GM23248 (cell line): ENCODE data around the gene BBLN. TPM values are rescaled to one million over a fixed set of nuclear protein-coding genes. Genes with fewer than 3 reads are reported as not detected.
A peak's percentile ranks its signal among the peaks of the same experiment; 100 is the strongest.

Experiments used
- DNase-seq: peaks from one replicate; pipeline ENCODE4 v3.0.0-alpha.2; 2015
- H2AFZ ChIP-seq: fragments of 200-600 bp; sonication (generic); 2 replicates; pipeline ENCODE4 v1.6.1; 2016; ENCODE audit warnings: antibody characterized with exemption
- H3F3A ChIP-seq: fragments of 200-600 bp; sonication (generic); 2 replicates; pipeline ENCODE4 v1.6.1; 2016; ENCODE audit warnings: mild to moderate bottlenecking, antibody characterized with exemption, mixed run types; ENCODE audit not compliant: insufficient read depth
- H3K27ac ChIP-seq: fragments of 200-600 bp; sonication (generic); 2 replicates; pipeline ENCODE4 v1.5.1; 2016; ENCODE audit warnings: mild to moderate bottlenecking
- H3K27me3 ChIP-seq: fragments of 200-600 bp; sonication (generic); replicated peaks from 2 replicates; pipeline ENCODE4 v1.6.1; 2016; ENCODE audit warnings: mild to moderate bottlenecking; ENCODE audit not compliant: insufficient read depth
- H3K36me3 ChIP-seq: fragments of 200-600 bp; sonication (generic); 2 replicates; pipeline ENCODE4 v1.6.1; 2016; ENCODE audit warnings: low read depth, mild to moderate bottlenecking
- H3K4me1 ChIP-seq: fragments of 200-600 bp; sonication (generic); 2 replicates; pipeline ENCODE4 v1.6.1; 2016; ENCODE audit warnings: mild to moderate bottlenecking; ENCODE audit not compliant: insufficient read depth
- H3K4me2 ChIP-seq: fragments of 200-600 bp; sonication (generic); one replicate; pipeline ENCODE4 v1.6.1; 2016; ENCODE audit warnings: mild to moderate bottlenecking; ENCODE audit not compliant: unreplicated experiment
- H3K4me3 ChIP-seq: fragments of 200-600 bp; sonication (generic); 2 replicates; pipeline ENCODE4 v1.5.1; 2016; ENCODE audit warnings: mild to moderate bottlenecking
- H3K79me2 ChIP-seq: fragments of 200-600 bp; sonication (generic); 2 replicates; pipeline ENCODE4 v1.6.1; 2016; ENCODE audit warnings: mild to moderate bottlenecking; ENCODE audit not compliant: insufficient read depth
- H3K9ac ChIP-seq: fragments of 200-600 bp; sonication (generic); 2 replicates; pipeline ENCODE4 v1.6.1; 2016; ENCODE audit warnings: mild to moderate bottlenecking
- H3K9me2 ChIP-seq: fragments of 200-600 bp; sonication (generic); 2 replicates; pipeline ENCODE4 v1.6.1; 2016; ENCODE audit warnings: mixed run types, mild to moderate bottlenecking, moderate library complexity; ENCODE audit not compliant: insufficient read depth
- H3K9me3 ChIP-seq: fragments of 200-600 bp; sonication (generic); one replicate; pipeline ENCODE4 v1.6.1; 2017; ENCODE audit warnings: low read depth
- H4K20me1 ChIP-seq: fragments of 200-600 bp; sonication (generic); 2 replicates; pipeline ENCODE4 v1.6.0; 2016; ENCODE audit not compliant: insufficient read depth
- EZH2 ChIP-seq: fragments of 200-600 bp; sonication (generic); IDR thresholded peaks from 2 replicates; pipeline ENCODE4 v1.6.1; 2018; ENCODE audit warnings: antibody characterized with exemption, mild to moderate bottlenecking; ENCODE audit not compliant: insufficient read depth, poor library complexity, severe bottlenecking
- EZH2phosphoT487 ChIP-seq: fragments of 200-600 bp; sonication (generic); IDR thresholded peaks from 2 replicates; pipeline ENCODE4 v1.6.1; 2018; ENCODE audit warnings: antibody characterized with exemption, moderate library complexity, mild to moderate bottlenecking, low read depth; ENCODE audit not compliant: insufficient read depth
- WGBS, 2 experiments: methylation state at CpG; one replicate each; pipeline ENCODE4 v1.1.6; 2015 to 2017; ENCODE audit warnings: low lambda C conversion rate in 2 of 2, low coverage in 1 of 2; ENCODE audit errors: missing lambda C conversion rate in 2 of 2; 5-methylcytosine and 5-hydroxymethylcytosine counted together
- in situ Hi-C: fragments of 300-500 bp; cut with MboI; formaldehyde crosslinking; loops from 2 replicates; pipeline ENCODE4 v1.15.0; 2020
- polyA plus RNA-seq: library from polyadenylated mRNA; unstranded; fragments of >200 nt; fragmentation: Nextera tagmentation; extraction: Ambion mirVana; gene quantifications from 2 replicates; pipeline ENCODE4 v1.2.1, GENCODE V29; 2016
- total RNA-seq: library from RNA; depleted of rRNA; stranded (reverse); fragments of >200 nt; shearing (Covaris generic); gene quantifications from 2 replicates; pipeline ENCODE4 v1.2.3, GENCODE V29; 2014

Gene BBLN
- total and polyA plus RNA-seq, 2 experiments from 2014 or later = 137 to 315 TPM

DNA sequence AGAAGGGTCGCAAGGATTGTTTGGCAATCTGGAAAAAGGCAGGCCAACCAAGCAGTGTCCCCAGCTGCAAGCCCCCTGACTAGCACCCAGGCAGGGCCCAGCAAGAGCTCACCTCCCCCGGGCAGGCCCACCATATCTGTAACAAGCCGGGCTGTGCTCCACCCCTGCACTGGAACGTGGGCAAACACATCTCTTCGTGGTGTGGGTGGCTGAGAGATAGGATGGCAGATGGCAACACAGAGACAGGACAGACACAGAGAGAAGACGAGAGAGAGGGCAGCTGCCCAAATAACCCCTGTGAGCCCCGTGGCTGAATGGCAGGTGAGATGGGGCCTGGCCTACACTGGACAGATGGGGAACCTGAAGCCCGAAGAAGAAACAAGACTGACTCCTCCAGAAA lies 9.4 kb downstream of the BBLN start:
- no peak overlapping the region for H3K4me2 ChIP-seq
- no peaks in the 10 kb centered on the region for H3K9me2 ChIP-seq
- no peak for DNase-seq
- H3F3A ChIP-seq = 0 out of 2 replicates have a peak, but pooled peaks cover 8% of the 10 kb centered on the region
- no peaks in the 10 kb centered on the region for H4K20me1 ChIP-seq
- no peaks in the 10 kb centered on the region for H3K27me3 ChIP-seq
- no peaks in the 10 kb centered on the region for H3K9me3 ChIP-seq
- H3K4me3 ChIP-seq = no peak overlapping the region
- no peak overlapping the region for H3K27ac ChIP-seq
- 91 to 96% methylated on average over 8 of the region's 8 CpGs for WGBS, 2 experiments
- in situ Hi-C loops = no loop called here
- H2AFZ ChIP-seq = no peak overlapping the region
- H3K79me2 ChIP-seq = peaks cover 4% of the 10 kb centered on the region; the same call in 1 of the 2 replicates
- no peaks in the 10 kb centered on the region for H3K4me1 ChIP-seq
- TF ChIP-seq EZH2phosphoT487 (no peak), EZH2 (no peak)
- H3K36me3 ChIP-seq = peaks cover 9% of the 10 kb centered on the region
- no peak overlapping the region for H3K9ac ChIP-seq

DNA sequence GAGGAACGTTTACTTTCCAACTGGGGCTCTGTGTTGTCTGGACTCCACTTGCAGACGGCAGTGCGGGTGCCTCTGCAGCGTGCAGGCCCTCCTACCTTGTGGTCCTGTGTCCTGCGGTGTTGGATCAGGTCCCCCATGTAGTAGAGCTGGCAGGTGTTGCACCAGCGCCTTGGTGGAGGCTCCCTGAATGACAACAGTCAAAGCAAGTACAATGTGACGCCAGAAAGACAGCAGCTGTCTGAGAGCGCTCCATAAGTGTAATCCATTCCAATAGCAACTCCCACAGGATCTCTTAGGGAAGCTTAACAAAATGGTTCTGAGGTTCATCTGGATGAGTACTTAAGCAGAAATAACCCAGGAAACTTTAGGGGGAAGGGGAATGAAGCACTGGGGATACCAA lies 9.9 kb downstream of the BBLN start:
- 84 to 86% methylated on average over 8 of the region's 8 CpGs for WGBS, 2 experiments
- Histone ChIP-seq H3K9me3 (no peaks in the 10 kb centered on the region), H3K36me3 (peaks cover 13% of the 10 kb centered on the region), H3K4me1 (no peaks in the 10 kb centered on the region), H2AFZ (no peak overlapping the region), H3K4me2 (no peak overlapping the region), H3K4me3 (no peak overlapping the region), H3K9me2 (no peaks in the 10 kb centered on the region), H3K27ac (no peak overlapping the region), H4K20me1 (no peaks in the 10 kb centered on the region), H3K79me2 (peaks cover 4% of the 10 kb centered on the region; the same call in 1 of the 2 replicates), H3F3A (0 out of 2 replicates have a peak, but pooled peaks cover 5% of the 10 kb centered on the region), H3K27me3 (no peaks in the 10 kb centered on the region), H3K9ac (no peak overlapping the region)
- DNase-seq = no peak
- in situ Hi-C loops = no loop called here
- no peak for TF ChIP-seq EZH2
- TF ChIP-seq EZH2phosphoT487 = no peak

GRCh38 chr9:128174062-128174461 lies 14.0 kb downstream of the BBLN start:
- H3K9me2 ChIP-seq = no peaks in the 10 kb centered on the region
- H3K9me3 ChIP-seq = no peaks in the 10 kb centered on the region
- H4K20me1 ChIP-seq = no peaks in the 10 kb centered on the region
- H3K79me2 ChIP-seq = peaks cover 4% of the 10 kb centered on the region; the same call in 1 of the 2 replicates
- H3K4me1 ChIP-seq = no peaks in the 10 kb centered on the region
- H3K27me3 ChIP-seq = no peaks in the 10 kb centered on the region
- no peak overlapping the region for H3K4me3 ChIP-seq
- no peak for DNase-seq
- no peak overlapping the region for H3K9ac ChIP-seq
- peaks cover 21% of the 10 kb centered on the region for H3K36me3 ChIP-seq
- in situ Hi-C loops = no loop called here
- TF ChIP-seq EZH2 (no peak), EZH2phosphoT487 (no peak)
- H3F3A ChIP-seq = no peaks in the 10 kb centered on the region
- no peak overlapping the region for H3K27ac ChIP-seq
- 89 to 93% methylated on average over 4 of the region's 4 CpGs for WGBS, 2 experiments
- H3K4me2 ChIP-seq = no peak overlapping the region
- H2AFZ ChIP-seq = no peak overlapping the region

DNA sequence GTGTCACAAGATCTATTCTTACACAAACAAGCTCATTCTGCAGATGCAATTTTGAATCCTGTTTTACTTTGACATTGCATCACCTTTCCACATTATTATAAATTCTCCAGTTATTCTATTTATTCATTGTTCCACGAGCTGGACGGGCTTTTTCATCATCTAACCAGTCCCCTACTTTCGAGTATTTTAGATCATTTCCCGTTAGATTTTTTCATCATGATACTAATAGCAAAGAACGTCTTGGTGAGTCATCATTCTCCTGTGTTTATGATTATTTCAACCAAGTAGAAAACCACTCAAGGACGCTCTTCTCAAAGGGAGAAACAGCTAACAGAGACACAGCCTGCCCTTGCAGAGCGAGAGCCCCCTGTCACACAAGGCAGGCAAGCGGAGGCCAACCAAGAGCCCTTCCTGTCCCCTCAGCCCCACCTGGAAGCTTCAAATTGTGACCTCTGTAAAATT lies 15.1 kb downstream of the BBLN start:
- Histone ChIP-seq H3K9ac (no peak overlapping the region), H3K79me2 (peaks cover 4% of the 10 kb centered on the region; the same call in 1 of the 2 replicates), H3K4me1 (no peaks in the 10 kb centered on the region), H3K27me3 (no peaks in the 10 kb centered on the region), H3F3A (no peaks in the 10 kb centered on the region), H4K20me1 (no peaks in the 10 kb centered on the region), H3K9me3 (no peaks in the 10 kb centered on the region), H3K4me3 (no peak overlapping the region), H3K4me2 (no peak overlapping the region), H3K36me3 (peaks cover 22% of the 10 kb centered on the region), H3K9me2 (no peaks in the 10 kb centered on the region), H2AFZ (no peak overlapping the region), H3K27ac (0 out of 2 replicates have a peak overlapping the region, but pooled peaks have one; percentile 16)
- peak; percentile 65 for DNase-seq
- WGBS, 2 experiments = 53 to 54% methylated on average over 8 of the region's 8 CpGs
- TF ChIP-seq EZH2phosphoT487 = no peak
- no peak for TF ChIP-seq EZH2
- in situ Hi-C loops = no loop called here
